ENCODE results near the gene POMT1. TPM values are rescaled to one million over a fixed set of nuclear protein-coding genes. Genes with fewer than 3 reads are reported as not detected.
"Not testable (repeated sequence)": the region's sequence is repeated elsewhere in the genome, so short reads cannot be mapped to it uniquely, and the experiment has no call there.

The POMT1 gene
- total RNA-seq, 1 donor from 2014 or later = 31.4 TPM

GRCh38 chr9:131550465-131550864 lies 47.7 kb downstream of the POMT1 start:
- not testable (repeated sequence) for DNase-seq (ENCODE audit: low read depth, low spot score)

GRCh38 chr9:131552030-131552429 lies 49.3 kb downstream of the POMT1 start:
- DNase-seq (ENCODE audit: low read depth, low spot score) = no peak

DNA sequence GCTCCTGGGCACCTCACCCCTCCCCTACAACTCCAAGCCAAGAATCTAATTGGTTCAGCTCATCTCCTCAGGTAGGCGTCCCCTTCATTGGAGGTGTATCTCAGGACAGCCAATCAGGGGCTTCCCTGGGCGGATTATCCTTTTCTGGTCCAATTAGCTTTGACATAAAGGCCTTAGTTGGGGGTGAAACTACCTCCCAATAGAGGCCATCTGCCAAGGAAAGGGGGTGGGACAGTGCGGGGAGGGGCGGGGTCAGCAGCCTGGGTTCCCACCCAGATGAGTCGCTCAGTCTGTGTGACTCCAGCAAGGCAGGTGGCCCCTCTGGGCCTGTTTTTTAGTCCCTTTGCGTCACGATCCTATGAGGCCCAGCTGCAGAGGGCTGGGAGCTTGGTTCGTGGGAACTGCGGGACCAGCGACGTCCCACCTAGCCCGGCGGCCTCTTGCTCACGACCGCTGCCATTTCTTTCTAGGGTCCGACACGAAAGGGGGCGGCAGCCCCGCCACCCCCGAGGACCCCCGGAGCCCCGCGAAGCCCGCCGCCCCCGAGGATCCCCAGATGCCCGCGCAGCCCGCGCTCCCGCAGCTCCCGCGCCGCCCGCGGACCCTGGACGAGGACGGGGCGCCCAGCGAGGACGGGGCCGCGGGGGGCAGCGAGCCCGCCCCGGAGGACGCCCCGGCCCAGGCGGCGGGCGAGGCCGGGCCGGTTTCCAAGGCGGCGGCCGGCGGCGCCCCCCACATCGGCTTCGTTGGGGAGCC lies 51.5 kb downstream of the POMT1 start:
- DNase-seq (ENCODE audit: low read depth, low spot score) = no peak

GRCh38 chr9:131554843-131555351 lies 52.2 kb downstream of the POMT1 start:
- DNase-seq (ENCODE audit: low read depth, low spot score) = no peak

DNA sequence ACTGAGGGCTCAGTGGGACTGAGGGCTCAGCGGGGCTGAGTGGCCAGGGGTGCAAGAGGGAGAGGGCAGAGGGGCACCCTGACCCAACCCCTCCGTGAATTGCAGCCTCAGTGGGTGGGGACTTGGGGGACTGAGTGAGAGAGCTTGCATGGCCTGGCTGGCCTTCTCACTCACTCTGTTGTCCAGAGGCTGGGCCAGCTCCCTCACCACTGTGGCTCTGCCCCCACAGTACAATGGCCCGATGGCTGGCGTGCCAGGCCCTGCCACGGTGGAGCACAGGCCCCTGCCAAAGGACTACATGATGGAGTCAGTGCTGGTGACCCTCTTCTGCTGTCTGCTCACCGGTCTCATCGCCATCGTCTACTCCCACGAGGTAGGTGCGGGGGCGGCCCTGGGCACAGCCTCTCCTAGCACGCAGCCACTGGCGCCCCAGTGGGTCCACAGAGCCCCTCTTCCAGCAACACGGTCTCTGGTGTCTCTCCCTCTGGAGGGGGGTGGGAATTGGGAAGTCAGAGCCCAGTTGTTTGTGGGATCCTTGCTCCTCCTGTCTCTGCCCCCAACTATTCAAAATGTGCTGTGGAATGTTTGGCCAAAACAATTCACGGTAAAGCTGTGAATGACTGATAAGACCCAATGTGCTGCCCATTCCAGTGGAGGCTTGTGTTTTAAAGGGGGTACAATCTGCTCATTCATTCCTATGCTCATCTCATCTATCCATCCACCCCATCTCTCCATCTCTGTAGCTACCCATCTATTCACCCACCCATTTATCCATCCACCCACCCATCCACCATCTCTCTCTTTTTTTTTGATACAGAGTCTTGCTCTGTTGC lies 53.3 kb downstream of the POMT1 start:
- DNase-seq (ENCODE audit: low read depth, low spot score) = no peak

- DNase-seq (ENCODE audit: low read depth, low spot score) = no peak
Observed at GRCh38 chr9:131557855-131558548, 55.3 kb downstream of the POMT1 start.

- DNase-seq (ENCODE audit: low read depth, low spot score) = no peak
Observed at GRCh38 chr9:131559421-131560000, 56.8 kb downstream of the POMT1 start.

GRCh38 chr9:131562032-131562959 lies 59.6 kb downstream of the POMT1 start:
- DNase-seq (ENCODE audit: low read depth, low spot score) = no peak

- DNase-seq (ENCODE audit: low read depth, low spot score) = no peak
Observed at GRCh38 chr9:131565369-131565768, 62.7 kb downstream of the POMT1 start.

DNA sequence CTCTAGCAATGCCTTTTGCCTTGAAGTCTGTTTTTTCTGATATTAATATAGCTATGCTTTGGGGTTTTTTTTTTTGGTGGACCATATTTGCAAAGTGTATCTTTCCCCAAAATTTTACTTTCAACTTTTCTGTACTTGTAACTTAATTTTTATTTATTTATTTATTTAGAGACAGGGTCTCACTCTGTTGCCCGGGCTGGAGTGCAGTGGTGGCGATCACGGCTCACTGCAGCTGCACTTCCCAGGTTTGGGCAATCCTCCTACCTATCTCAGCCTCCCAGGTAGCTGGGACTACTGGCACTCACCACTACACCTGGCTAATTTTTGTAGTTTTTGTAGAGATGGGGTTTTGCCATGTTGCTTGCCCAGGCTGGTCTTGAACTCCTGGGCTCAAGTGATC lies 63.4 kb downstream of the POMT1 start:
- no peak for DNase-seq (ENCODE audit: low read depth, low spot score)

- no peak for DNase-seq (ENCODE audit: low read depth, low spot score)
Observed at GRCh38 chr9:131567910-131568309, 65.2 kb downstream of the POMT1 start.

Other genes with a start within 250 kb of the POMT1 start
- 3.7 and 4.9 TPM in 2 replicates for gene FAM78A, start 226.4 kb upstream of the POMT1 start, total RNA-seq
- 1.5 and 3.6 TPM in 2 replicates for gene PLPP7, start 213.2 kb upstream of the POMT1 start, total RNA-seq
- gene PRRC2B, start 108.8 kb upstream of the POMT1 start, total RNA-seq = 47.2 and 61.3 TPM in 2 replicates
- gene UCK1, start 28.3 kb downstream of the POMT1 start, total RNA-seq = 21.9 and 28.3 TPM in 2 replicates
- not detected in 2 replicates for gene PRRT1B, start 42.6 kb downstream of the POMT1 start, total RNA-seq
- gene RAPGEF1, start 237.2 kb downstream of the POMT1 start, total RNA-seq = 44.1 and 49.3 TPM in 2 replicates